IPS DF 6.9 (cell line): Measurements from ENCODE around the gene NKD2.
"Not testable (repeated sequence)": the region's sequence is repeated elsewhere in the genome, so short reads cannot be mapped to it uniquely, and the experiment has no call there.

Experiments
- DNase-seq: peaks from one replicate; pipeline ENCODE4 v3.0.0-alpha.2; 2013; ENCODE audit warnings: low read depth, low spot score
- H3K27ac ChIP-seq: one replicate; pipeline ENCODE4 v1.5.1; 2013; ENCODE audit warnings: low read length, control low read depth
- H3K27me3 ChIP-seq: 2 replicates; pipeline ENCODE4 v1.6.1; 2013; ENCODE audit warnings: mild to moderate bottlenecking, low read length; ENCODE audit not compliant: control insufficient read depth, insufficient read depth
- H3K36me3 ChIP-seq: 2 replicates; pipeline ENCODE4 v1.6.1; 2013; ENCODE audit warnings: low read length; ENCODE audit not compliant: control insufficient read depth, insufficient read depth
- H3K4me1 ChIP-seq: 2 replicates; pipeline ENCODE4 v1.6.1; 2013; ENCODE audit warnings: low read length; ENCODE audit not compliant: control insufficient read depth, insufficient read depth
- H3K4me3 ChIP-seq: 2 replicates; pipeline ENCODE4 v1.5.1; 2013; ENCODE audit warnings: mild to moderate bottlenecking, low read length
- H3K9me3 ChIP-seq: 2 replicates; pipeline ENCODE4 v1.6.1; 2013; ENCODE audit warnings: low read length, inconsistent platforms; ENCODE audit not compliant: control insufficient read depth, insufficient read depth
- WGBS: extraction: QIAGEN DNeasy Blood & Tissue Kit; methylation state at CpG from one replicate; pipeline ENCODE4 v1.1.7; 2013; ENCODE audit warnings: mixed read lengths, missing lambda C conversion rate; ENCODE audit not compliant: insufficient read length, insufficient coverage; 5-methylcytosine and 5-hydroxymethylcytosine counted together

The NKD2 gene

DNA sequence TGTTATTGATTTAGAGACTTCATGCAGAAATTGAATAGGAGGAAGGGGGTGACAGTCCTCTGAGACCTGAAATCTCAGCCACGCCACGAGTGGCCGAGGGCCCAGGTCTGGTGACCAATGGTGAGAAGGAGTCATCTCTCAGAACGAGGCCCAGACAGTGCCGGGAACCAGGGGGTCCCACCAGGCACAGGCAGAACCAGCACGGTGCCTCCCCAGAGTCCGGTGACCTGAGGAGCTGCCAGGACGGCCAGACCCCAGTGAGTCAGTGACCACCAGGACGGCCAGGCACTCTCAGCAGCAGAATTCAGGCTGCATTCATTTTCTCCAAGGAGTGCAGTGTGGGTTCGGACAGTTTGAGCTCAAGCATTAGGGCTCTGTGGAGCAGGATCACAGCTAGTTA lies 43.8 kb upstream of the NKD2 start:
- Histone ChIP-seq H3K4me1 (no peaks in the 10 kb centered on the region), H3K27me3 (no peaks in the 10 kb centered on the region), H3K27ac (no peak overlapping the region), H3K9me3 (no peaks in the 10 kb centered on the region), H3K36me3 (no peaks in the 10 kb centered on the region), H3K4me3 (no peak overlapping the region)
- DNase-seq, result no peak
- WGBS, result no CpG with 5 or more reads among the region's 10 CpGs

DNA sequence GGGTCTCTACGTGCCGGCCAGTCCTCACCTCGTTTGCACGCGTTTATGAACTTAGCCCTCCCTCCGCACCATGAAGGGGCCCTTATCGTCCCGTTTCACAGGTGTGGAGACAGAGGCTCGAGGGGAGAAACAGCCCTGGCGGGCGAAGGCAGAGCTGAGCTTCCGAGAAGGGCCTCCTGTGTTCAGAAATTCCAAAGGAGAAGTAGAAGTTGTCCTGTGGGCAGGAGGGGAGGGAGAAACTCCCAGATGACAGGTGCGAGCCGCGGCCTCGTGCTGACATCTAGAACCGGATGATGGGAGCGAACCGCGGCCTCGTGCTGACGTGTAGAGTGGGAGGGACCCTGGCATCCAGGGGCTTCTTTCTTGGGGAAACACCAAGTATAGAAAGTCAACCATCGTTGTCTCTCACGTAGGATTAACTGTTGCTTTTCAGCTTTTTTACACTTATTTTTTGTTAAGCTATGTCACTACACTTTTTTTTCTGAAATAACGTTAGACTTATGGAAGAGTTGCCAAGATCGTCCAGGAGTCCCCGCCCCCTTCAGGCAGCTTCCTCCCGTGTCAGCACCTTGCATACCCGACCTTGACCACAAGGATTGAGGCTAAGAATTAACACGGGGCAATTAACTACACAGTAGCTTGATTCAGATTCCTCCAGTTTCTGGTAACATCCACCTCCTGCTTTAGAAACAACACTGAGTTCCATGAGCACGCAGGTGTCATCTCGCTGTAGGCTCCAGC lies 42.8 kb upstream of the NKD2 start:
- Histone ChIP-seq H3K9me3 (no peaks in the 10 kb centered on the region), H3K36me3 (no peaks in the 10 kb centered on the region), H3K27me3 (no peaks in the 10 kb centered on the region), H3K4me1 (no peaks in the 10 kb centered on the region), H3K4me3 (no peak overlapping the region), H3K27ac (no peak overlapping the region)
- DNase-seq, result no peak
- no CpG with 5 or more reads among the region's 32 CpGs for WGBS

DNA sequence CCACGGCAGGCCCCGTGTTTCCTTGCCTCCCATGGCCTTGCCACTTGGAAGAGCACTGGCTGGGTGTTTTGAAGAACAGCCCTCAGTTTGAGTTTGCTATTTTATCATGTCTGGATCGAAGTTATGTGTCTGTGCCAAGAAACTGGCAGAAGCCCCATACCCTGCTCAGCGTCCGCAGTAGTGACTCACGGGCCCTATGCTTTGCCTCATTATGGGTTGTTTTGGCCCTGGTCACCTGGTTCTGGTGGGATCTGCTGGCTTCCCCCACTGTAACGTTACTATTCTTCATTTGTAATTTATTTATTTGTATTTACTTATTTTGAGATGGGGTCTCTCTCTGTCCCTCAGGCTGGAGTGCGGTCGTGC lies 42.3 kb upstream of the NKD2 start:
- no CpG with 5 or more reads among the region's 9 CpGs for WGBS
- Histone ChIP-seq H3K27me3 (no peaks in the 10 kb centered on the region), H3K36me3 (no peaks in the 10 kb centered on the region), H3K27ac (no peak overlapping the region), H3K9me3 (no peaks in the 10 kb centered on the region), H3K4me3 (no peak overlapping the region), H3K4me1 (no peaks in the 10 kb centered on the region)
- DNase-seq, result no peak

DNA sequence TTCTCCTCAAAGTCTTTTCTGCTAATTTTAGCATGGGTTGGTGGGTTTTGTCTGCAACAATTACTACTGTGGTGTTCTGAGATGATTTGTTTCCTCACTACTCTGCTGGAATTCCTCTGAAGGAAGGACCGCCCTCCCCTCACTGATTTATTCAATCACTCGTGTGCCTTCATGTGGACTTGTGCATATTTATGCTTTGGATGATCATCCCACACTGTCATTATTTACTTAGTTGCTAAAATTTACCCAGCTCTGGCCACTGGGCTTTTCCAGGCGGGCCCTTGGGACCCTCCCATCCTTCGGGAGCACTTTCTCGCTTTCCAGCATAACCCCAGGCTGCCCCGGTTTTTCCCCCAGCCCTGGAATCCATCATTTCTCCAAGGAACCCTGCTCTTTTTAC lies 41.7 kb upstream of the NKD2 start:
- no peaks in the 10 kb centered on the region for H3K4me1 ChIP-seq
- no peaks in the 10 kb centered on the region for H3K27me3 ChIP-seq
- no CpG with 5 or more reads among the region's 6 CpGs for WGBS

DNA sequence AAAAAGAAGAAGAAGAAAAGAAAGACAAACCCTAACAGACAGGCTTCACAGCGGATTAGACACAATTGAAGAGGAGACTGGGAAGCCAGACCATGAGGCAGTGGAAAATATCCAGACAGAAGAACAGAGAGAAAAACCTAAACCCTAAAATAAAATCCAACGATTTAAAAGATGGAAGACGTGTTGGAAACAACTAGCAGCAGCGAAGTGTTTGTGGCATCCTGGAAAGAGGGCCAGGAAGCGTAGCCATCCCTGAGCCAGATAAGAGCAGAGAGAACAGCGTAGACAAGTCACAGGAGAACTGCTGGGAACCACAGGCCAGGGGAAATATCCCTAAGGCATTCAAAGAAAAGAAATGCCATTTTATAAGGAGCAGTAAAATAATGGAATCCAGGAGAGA lies 39.7 kb upstream of the NKD2 start:
- H3K36me3 ChIP-seq, result no peaks in the 10 kb centered on the region
- H3K4me3 ChIP-seq, result no peak overlapping the region
- H3K27ac ChIP-seq, result no peak overlapping the region
- no peaks in the 10 kb centered on the region for H3K4me1 ChIP-seq
- no CpG with 5 or more reads among the region's 6 CpGs for WGBS
- DNase-seq, result no peak
- H3K9me3 ChIP-seq, result no peaks in the 10 kb centered on the region
- H3K27me3 ChIP-seq, result no peaks in the 10 kb centered on the region

More for the DNA sequence above, 41.7 kb upstream of the NKD2 start:
- DNase-seq, result no peak
- no peaks in the 10 kb centered on the region for H3K36me3 ChIP-seq
- H3K9me3 ChIP-seq, result no peaks in the 10 kb centered on the region
- no peak overlapping the region for H3K27ac ChIP-seq
- H3K4me3 ChIP-seq, result no peak overlapping the region

DNA sequence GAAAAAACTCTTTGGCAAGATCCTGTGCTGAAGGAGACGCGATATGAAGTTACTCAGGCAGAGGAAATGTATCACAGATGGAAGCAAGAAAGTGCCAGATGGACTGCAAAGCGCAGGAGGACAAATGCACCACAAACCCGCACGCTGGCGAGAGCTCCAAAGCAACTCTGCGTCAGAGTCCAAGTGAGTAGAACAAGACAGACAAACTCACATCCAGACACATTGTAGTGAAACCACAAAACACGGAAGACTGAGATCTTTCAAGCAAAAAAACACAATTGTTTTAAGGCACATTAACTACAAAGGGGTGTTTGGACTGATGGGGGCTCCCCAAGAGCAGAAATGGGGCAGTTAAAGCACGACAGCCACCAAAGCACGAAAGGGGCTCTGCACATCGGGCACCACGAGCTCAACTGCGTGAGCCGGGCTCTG lies 39.2 kb upstream of the NKD2 start:
- Histone ChIP-seq H3K27ac (no peak overlapping the region), H3K4me3 (no peak overlapping the region), H3K9me3 (no peaks in the 10 kb centered on the region), H3K36me3 (no peaks in the 10 kb centered on the region), H3K27me3 (no peaks in the 10 kb centered on the region), H3K4me1 (no peaks in the 10 kb centered on the region)
- DNase-seq, result no peak
- no CpG with 5 or more reads among the region's 14 CpGs for WGBS

DNA sequence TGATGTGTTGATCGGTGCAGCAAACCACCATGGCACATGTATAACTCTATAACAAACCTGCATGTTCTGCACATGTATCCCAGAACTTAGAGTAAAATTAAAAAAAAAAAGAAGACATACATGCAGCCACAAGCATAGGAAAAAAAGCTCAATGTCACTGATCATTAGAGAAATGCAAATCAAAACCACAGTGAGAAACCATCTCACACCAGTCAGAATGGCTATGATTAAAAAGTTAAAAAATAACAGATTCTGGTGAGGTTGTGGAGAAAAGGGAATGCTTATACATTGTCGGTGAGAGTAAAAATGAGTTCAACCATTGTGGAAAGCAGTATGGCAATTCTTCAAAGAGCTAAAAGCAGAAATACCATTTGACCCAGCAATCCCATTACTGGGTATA lies 36.0 kb upstream of the NKD2 start:
- not testable (repeated sequence) for H3K4me1 ChIP-seq, H3K27me3 ChIP-seq, H3K4me3 ChIP-seq, H3K27ac ChIP-seq, DNase-seq, H3K36me3 ChIP-seq, H3K9me3 ChIP-seq
- no CpG with 5 or more reads among the region's 2 CpGs for WGBS

DNA sequence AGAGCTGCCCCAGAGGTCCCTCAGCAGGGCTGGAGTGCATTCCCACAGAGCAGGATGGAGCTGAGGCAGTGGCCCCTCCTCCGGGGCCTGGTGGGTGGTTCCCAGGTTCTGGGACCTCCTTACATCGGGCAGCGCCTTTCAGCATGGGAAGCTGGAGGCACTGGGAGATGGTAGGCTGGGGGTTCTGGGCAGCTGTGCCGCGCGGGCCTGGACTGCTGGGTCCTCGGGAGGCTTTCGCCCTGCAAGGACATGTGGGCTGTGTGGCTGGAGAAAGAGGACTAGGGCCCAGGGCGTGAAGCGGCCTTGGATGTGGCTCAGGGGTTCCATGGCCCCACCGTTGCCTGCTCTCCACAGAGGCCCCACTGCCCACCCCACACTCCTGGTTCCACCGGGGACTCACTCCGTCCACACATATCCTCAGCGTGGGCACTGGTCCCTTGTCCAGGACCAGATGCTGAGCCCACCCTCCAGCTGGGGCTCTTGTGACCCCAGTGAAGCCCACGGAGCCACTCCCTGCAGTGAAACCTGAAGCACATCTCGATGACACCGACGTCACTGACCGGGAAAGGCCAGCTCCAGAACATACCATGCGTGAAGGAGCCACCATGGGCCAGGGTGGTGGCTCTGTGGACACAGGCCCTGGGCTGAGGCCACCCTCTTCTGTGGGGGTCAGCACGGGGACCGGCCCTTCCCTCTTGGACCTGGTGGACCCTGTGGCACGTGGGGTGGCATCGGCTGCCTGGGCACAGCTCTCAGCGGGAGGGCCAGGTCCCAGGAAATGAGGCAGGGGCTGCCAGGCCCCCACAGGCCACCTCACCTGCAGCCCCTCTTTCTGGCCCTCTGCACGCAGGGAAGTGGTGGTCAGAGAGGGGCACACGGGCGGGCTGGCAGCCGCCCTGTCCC lies 31.5 kb upstream of the NKD2 start:
- no peaks in the 10 kb centered on the region for H3K27me3 ChIP-seq
- no peak overlapping the region for H3K27ac ChIP-seq
- no peaks in the 10 kb centered on the region for H3K36me3 ChIP-seq
- no peaks in the 10 kb centered on the region for H3K9me3 ChIP-seq
- no peaks in the 10 kb centered on the region for H3K4me1 ChIP-seq
- no peak overlapping the region for H3K4me3 ChIP-seq
- no CpG with 5 or more reads among the region's 29 CpGs for WGBS
- no peak for DNase-seq

DNA sequence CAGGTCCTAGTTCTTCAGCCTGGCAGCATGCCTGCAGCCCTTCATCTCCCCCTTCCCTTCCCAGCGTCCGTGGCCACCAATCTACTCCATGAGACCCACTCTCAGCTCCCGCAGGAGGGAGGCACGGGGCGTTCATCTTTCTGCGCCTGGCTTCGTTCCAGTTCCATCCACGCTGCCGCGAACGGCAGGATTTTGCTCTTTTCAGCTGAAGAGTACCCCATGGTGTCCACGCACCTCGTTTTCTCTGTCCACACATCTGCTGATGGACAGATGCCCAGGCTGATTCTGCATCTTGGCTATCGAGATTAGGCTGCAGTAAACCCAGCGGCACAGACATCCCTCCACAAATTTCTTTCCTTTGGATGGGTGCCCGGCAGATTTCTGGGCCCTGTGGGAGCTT lies 30.5 kb upstream of the NKD2 start:
- H3K4me3 ChIP-seq, result no peak overlapping the region
- H3K27ac ChIP-seq, result no peak overlapping the region
- H3K36me3 ChIP-seq, result no peaks in the 10 kb centered on the region
- H3K9me3 ChIP-seq, result no peaks in the 10 kb centered on the region
- no peaks in the 10 kb centered on the region for H3K27me3 ChIP-seq
- no CpG with 5 or more reads among the region's 16 CpGs for WGBS
- DNase-seq, result no peak
- 0 out of 2 replicates have a peak, but pooled peaks cover 2% of the 10 kb centered on the region for H3K4me1 ChIP-seq

DNA sequence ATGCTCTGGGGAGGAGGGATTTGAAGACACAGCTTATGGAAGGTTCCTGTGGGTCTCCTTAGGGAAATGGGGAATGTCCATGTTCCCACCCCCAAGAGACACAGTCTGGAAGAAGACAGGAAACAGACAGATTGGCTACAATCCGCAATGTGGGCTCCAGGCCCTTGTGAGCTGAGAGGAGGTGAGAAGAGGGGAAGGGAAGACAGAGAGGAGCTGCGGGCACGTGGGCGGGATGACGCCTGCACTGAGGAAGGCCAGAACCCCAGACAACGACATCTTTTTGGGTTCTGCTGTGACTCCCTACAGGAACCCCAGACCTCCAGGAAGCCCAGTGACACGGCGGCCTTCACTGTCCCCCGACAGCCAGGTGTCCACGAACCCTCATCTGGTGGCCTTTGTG lies 29.9 kb upstream of the NKD2 start:
- H3K27me3 ChIP-seq, result no peaks in the 10 kb centered on the region; the same call in 1 of the 2 replicates
- DNase-seq, result no peak
- no peaks in the 10 kb centered on the region for H3K9me3 ChIP-seq
- no peak overlapping the region for H3K27ac ChIP-seq
- H3K4me3 ChIP-seq, result no peak overlapping the region
- no CpG with 5 or more reads among the region's 10 CpGs for WGBS
- H3K4me1 ChIP-seq, result 0 out of 2 replicates have a peak, but pooled peaks cover 2% of the 10 kb centered on the region
- no peaks in the 10 kb centered on the region for H3K36me3 ChIP-seq
